GM18508 (cell line): ENCODE results near the gene VSX1.

ENCODE experiments used
- ATAC-seq: cut with Tn5 transposase; IDR thresholded peaks from one replicate; pipeline ENCODE4 v1.9.1; 2021; ENCODE audit warnings: moderate number of reproducible peaks; ENCODE audit not compliant: insufficient read depth, unreplicated experiment

The VSX1 gene

GRCh38 chr20:25067102-25067987 lies 14.6 kb downstream of the VSX1 start:
- ATAC-seq: no peak

- no peak for ATAC-seq
Measured at GRCh38 chr20:25066386-25066785, 15.6 kb downstream of the VSX1 start.

GRCh38 chr20:25065625-25066338 lies 16.2 kb downstream of the VSX1 start:
- ATAC-seq: peak; percentile 45

GRCh38 chr20:25065072-25065624 lies 16.8 kb downstream of the VSX1 start:
- no peak for ATAC-seq

- no peak for ATAC-seq
Measured at GRCh38 chr20:25064561-25065071, 17.3 kb downstream of the VSX1 start.

GRCh38 chr20:25063981-25064380 lies 18.0 kb downstream of the VSX1 start:
- ATAC-seq: no peak

DNA sequence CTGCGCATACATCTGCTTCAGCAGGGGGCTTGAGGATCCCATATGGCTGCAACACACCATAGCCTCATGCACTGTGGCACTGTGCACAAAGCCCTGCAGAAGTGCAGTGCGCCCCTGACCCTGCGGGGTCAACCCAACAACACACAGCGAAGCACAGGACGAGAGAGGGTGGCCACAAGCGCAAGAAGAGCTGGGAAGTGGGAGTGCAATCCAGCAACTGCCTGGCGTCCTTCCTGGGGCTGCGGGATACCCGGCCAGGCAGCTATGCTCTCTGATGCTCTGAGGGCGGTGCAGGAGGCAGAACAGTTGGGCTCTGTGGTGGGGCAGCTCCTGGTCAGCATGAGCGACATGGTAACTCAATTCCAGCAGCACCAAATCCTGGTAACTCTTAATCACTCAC lies 18.4 kb downstream of the VSX1 start:
- no peak for ATAC-seq

GRCh38 chr20:25062841-25063240 lies 19.1 kb downstream of the VSX1 start:
- ATAC-seq: no peak

- no peak for ATAC-seq
Measured at GRCh38 chr20:25061821-25062530, 20.0 kb downstream of the VSX1 start.

DNA sequence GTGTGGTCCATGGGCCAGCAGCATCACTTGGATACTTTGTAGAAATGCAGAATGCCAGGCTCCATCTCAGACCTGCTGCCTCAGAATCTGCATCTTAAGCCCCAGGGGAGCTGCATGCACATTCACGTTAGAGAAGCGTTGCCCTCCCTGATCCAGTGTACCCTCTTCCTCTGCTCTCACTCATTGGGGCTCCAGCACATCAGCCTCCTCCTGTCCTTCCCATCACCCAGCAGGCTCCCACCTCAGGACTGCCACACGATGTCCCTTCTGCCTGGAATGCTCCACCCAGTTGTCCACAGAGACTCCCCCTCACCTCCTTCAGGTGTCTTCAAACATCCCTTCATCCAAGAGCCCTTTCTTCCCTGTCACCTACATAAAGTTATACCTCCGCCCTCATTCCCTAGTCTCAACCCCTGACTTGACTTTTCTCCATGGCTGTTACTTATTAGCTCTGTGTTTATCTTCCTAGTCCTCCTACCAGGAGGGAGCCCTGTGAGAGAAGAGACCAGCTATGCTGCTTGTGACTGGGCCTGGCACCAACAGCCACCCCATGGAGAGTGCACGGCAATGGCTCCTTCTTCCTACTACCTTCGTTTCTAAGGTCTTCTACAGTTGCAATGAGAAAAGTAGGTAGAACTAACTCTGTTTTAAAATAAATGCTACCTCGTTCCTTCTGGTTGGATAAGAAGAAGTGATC lies 20.7 kb downstream of the VSX1 start:
- no peak for ATAC-seq

GRCh38 chr20:25059866-25060465 lies 22.0 kb downstream of the VSX1 start:
- no peak for ATAC-seq

GRCh38 chr20:25058847-25059810 lies 22.8 kb downstream of the VSX1 start:
- no peak for ATAC-seq

DNA sequence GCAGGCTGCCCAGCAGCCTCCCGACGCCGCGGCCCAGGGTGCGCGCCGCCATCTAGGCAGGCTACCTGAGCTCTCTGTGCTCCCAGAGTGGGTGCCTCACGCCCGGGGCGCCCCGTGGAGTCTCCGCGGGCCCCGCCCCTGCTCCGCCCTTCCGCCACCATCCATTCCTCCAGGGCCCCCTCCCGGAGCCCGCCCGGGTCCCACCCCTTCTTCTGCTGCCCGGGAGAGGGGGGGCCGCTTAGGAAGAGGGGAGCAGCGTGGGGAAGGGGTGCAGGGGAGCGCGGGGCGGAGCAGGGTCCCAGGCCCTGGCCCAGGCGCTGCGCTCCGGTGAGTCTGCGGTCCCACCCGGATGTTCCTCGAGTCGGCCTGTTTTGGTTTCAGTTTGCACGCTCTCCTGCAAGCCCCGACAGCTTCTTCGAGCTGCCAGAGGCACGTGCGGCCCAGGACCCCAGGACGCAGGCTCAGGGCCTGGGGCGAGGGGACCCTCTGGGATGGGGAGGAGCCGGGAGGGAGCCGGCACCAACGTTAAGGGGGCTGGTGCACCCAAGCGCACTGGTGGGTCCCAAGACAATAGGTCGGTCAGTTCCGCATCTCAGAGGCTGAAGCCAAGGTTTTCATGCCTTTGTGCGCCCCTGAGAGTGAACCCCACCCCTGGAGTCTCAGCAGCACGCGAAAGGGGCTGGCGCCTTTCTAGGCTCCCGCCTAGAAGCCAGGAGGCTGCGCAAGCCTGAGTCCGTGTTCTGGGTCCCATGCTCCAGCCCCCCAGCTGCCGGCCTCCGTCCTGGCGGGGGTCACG lies 23.7 kb downstream of the VSX1 start, which contains the start of gene ACSS1:
Gene ACSS1 (minus strand): TSS at position 89 of the 796 bp plus-strand sequence. CDS start 37 bp downstream, at position 52.
- peak; percentile 39 for ATAC-seq

- peak; percentile 3 for ATAC-seq
Measured at GRCh38 chr20:25057234-25058050, 24.5 kb downstream of the VSX1 start.

DNA sequence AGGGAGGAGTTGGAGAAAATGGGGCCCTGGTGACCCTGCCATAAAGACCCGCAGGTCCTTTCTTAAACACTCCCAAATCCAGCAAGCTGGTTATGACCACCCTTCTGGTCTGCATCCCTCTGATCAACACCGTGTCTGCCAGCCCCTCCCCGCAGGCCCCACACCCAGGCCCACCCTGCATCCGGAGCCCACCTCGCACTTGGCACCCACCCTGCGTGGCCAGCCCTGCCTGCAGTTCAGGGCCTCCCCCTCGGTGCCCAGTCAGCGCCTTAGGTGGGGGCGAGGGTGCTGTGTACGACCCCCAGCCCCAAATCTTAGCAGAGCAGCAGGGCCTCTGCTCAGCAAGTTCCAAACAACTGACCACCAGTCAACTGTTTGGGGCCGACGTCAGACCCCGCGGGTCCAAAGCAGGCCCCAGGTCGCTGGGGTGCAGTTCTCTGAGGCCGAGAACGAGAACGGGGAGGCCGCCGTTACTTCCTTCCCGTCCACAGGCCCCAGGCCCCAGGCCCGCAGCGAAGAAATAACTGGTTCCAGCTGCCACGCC lies 25.2 kb downstream of the VSX1 start:
- ATAC-seq: no peak
